Transverse colon (tissue), 4 donors: ENCODE measurements around the gene FAM25G. TPM values are rescaled to one million over a fixed set of nuclear protein-coding genes. Genes with fewer than 3 reads are reported as not detected.

Source experiments
- DNase-seq: peaks from one replicate; pipeline ENCODE4 v3.0.0-alpha.2; 2019
- H3K27ac ChIP-seq, 4 donors: fragments of 200-600 bp; sonication (generic); 2 replicates each; pipeline ENCODE4 v1.5.1; 2016 to 2018; ENCODE audit warnings: inconsistent platforms in 4 of 4
- H3K27me3 ChIP-seq: fragments of 200-600 bp; sonication (generic); 2 replicates; pipeline ENCODE4 v1.5.1; 2017; ENCODE audit warnings: inconsistent platforms
- H3K36me3 ChIP-seq, 4 donors: fragments of 200-600 bp; sonication (generic); 2 replicates each; pipeline ENCODE4 v1.5.1; 2017 to 2019; ENCODE audit warnings: inconsistent platforms in 4 of 4
- H3K4me1 ChIP-seq, 4 donors: fragments of 200-600 bp; sonication (generic); 2 replicates each; pipeline ENCODE4 v1.5.1; 2017 to 2020; ENCODE audit warnings: inconsistent platforms in 4 of 4
- H3K4me3 ChIP-seq, 4 donors: fragments of 200-600 bp; sonication (generic); 1 replicate in 1 of 4; 2 replicates in 3 of 4; pipeline versions ENCODE4 v1.5.1 to v1.6.1; 2017 to 2019; ENCODE audit warnings: inconsistent platforms in 4 of 4
- H3K9me3 ChIP-seq, 2 donors: fragments of 200-600 bp; sonication (generic); 2 replicates each; pipeline ENCODE4 v1.5.1; 2017 to 2019; ENCODE audit warnings: inconsistent platforms in 2 of 2
- CTCF ChIP-seq, 5 experiments: fragments of 200-600 bp in 3 of 5; fragments of 450-650 bp in 2 of 5; sonication (generic) in 3 of 5; IDR thresholded peaks; 1 replicate in 2 of 5; 2 replicates in 3 of 5; pipeline ENCODE4 v1.5.1; 2016 to 2017; ENCODE audit warnings: antibody characterized with exemption in 5 of 5, inconsistent platforms in 3 of 5, mild to moderate bottlenecking in 2 of 5, moderate library complexity in 1 of 5
- EP300 ChIP-seq: sonication (generic); formaldehyde crosslinking; IDR thresholded peaks from one replicate; pipeline ENCODE4 v1.6.1; 2017; ENCODE audit warnings: antibody characterized with exemption, low read depth
- POLR2A ChIP-seq: fragments of 450-650 bp; IDR thresholded peaks from one replicate; pipeline ENCODE4 v1.6.1; 2016; ENCODE audit warnings: antibody characterized with exemption, mild to moderate bottlenecking, moderate library complexity
- POLR2AphosphoS5 ChIP-seq, 3 donors: sonication (generic); formaldehyde crosslinking; IDR thresholded peaks; one replicate each; pipeline ENCODE4 v1.6.1; 2016; ENCODE audit warnings: antibody characterized with exemption in 3 of 3
- WGBS, 2 donors: methylation state at CpG; one replicate each; pipeline ENCODE4 v1.1.5; 2018; ENCODE audit warnings: low coverage in 1 of 2; 5-methylcytosine and 5-hydroxymethylcytosine counted together
- in situ Hi-C, 4 donors: fragments of 200-750 bp; cut with MboI; loops; one replicate each; pipeline versions ENCODE4 v1.15.0 to v1.15.1; 2017; ENCODE audit warnings: low sequenced_read_pairs in 3 of 4, low pct_ligation_motif_present in 1 of 4, low pct_unique_long_range_greater_than_20kb in 1 of 4
- intact Hi-C: fragments of 100-400 bp; cut with DNase I; formaldehyde crosslinking; loops from one replicate; pipeline ENCODE4 v1.15.1; 2023; ENCODE audit warnings: low total_unique reads
- total RNA-seq, 4 donors: library from RNA; depleted of rRNA; stranded (reverse); fragments of >200 nt; gene quantifications; one replicate each; pipeline ENCODE4 v1.1.0, GENCODE V29; 2016

The FAM25G gene
- total RNA-seq, 4 donors from 2014 or later = not detected

- Histone ChIP-seq H3K4me3 (no peak overlapping the region), H3K9me3 (no peaks in the 10 kb centered on the region), H3K4me1 (no peaks in the 10 kb centered on the region), H3K36me3 (no peaks in the 10 kb centered on the region), H3K27me3 (no peaks in the 10 kb centered on the region), H3K27ac (no peak overlapping the region)
- WGBS, 2 donors = 83% methylated on average over 7 of the region's 7 CpGs; no CpG with 5 or more reads in 1 of the 2 donors
- DNase-seq = no peak
- TF ChIP-seq EP300 (no peak), POLR2A (no peak), CTCF (IDR thresholded peaks at IDR 0.05) (no peak), POLR2AphosphoS5 (IDR thresholded peaks at IDR 0.05) (no peak)
- in situ Hi-C loops = no loop called here
- intact Hi-C loops = no loop called here
These were observed 39.5 kb downstream of the FAM25G start for GRCh38 chr10:47451998-47452494.

- Histone ChIP-seq H3K36me3 (no peaks in the 10 kb centered on the region), H3K27me3 (no peaks in the 10 kb centered on the region), H3K4me1 (no peaks in the 10 kb centered on the region), H3K27ac (no peak overlapping the region), H3K9me3 (peaks cover 0 to under 1% of the 10 kb centered on the region in 2 donors), H3K4me3 (no peak overlapping the region)
- in situ Hi-C loops (no loop called here), intact Hi-C loops (no loop called here)
- WGBS, 2 donors = 85 to 100% methylated on average over 2 to 11 of the region's 13 CpGs
- no peak for TF ChIP-seq EP300
- no peak for TF ChIP-seq POLR2AphosphoS5 (IDR thresholded peaks at IDR 0.05)
- TF ChIP-seq POLR2A = no peak
- TF ChIP-seq CTCF (IDR thresholded peaks at IDR 0.05) = no peak
- DNase-seq = no peak
These were observed 40.1 kb downstream of the FAM25G start for GRCh38 chr10:47451273-47451997.

- in situ Hi-C loops = no loop called here
- H3K4me3 ChIP-seq = no peak overlapping the region
- H3K4me1 ChIP-seq = no peaks in the 10 kb centered on the region
- no peak for DNase-seq
- no peaks in the 10 kb centered on the region for H3K27me3 ChIP-seq
- H3K36me3 ChIP-seq = no peaks in the 10 kb centered on the region
- TF ChIP-seq CTCF (IDR thresholded peaks at IDR 0.05) (no peak), POLR2AphosphoS5 (IDR thresholded peaks at IDR 0.05) (no peak), POLR2A (no peak), EP300 (no peak)
- intact Hi-C loops = no loop called here
- no peak overlapping the region for H3K27ac ChIP-seq
- 93% methylated on average over 2 of the region's 2 CpGs; no CpG with 5 or more reads in 1 of the 2 donors for WGBS, 2 donors
- H3K9me3 ChIP-seq = peaks cover 0 to 11% of the 10 kb centered on the region in 2 donors
These were observed 41.1 kb downstream of the FAM25G start for GRCh38 chr10:47450442-47450841.

- Histone ChIP-seq H3K27me3 (no peaks in the 10 kb centered on the region), H3K4me3 (no peak overlapping the region), H3K4me1 (no peaks in the 10 kb centered on the region), H3K36me3 (no peaks in the 10 kb centered on the region), H3K9me3 (peaks cover 0 to 15% of the 10 kb centered on the region in 2 donors), H3K27ac (no peak overlapping the region)
- intact Hi-C loops (no loop called here), in situ Hi-C loops (no loop called here)
- WGBS, 2 donors = 76% methylated on average over 10 of the region's 10 CpGs; no CpG with 5 or more reads in 1 of the 2 donors
- no peak for DNase-seq
- TF ChIP-seq POLR2A = no peak
- no peak for TF ChIP-seq CTCF (IDR thresholded peaks at IDR 0.05)
- TF ChIP-seq EP300 = no peak
- TF ChIP-seq POLR2AphosphoS5 (IDR thresholded peaks at IDR 0.05) = no peak
These were observed 41.5 kb downstream of the FAM25G start for GRCh38 chr10:47449979-47450378.
